Stimulated activated memory B cell treated with anti-CD40 and anti-IgM and Interleukin-4, amounts not matched to agents 10 μg/mL and 1 μg/mL and 100 μg/mL, for 72 hours (primary cell): ENCODE measurements around the gene GEMIN7.

Experiments used
- ATAC-seq: fragments of 150-1000 bp; cut with Tn5 transposase; 2 replicates; pipeline ENCODE4 v1.10.0; 2021
- H3K27ac Mint-ChIP-seq: one replicate; pipeline ENCODE4 v1.8.0; 2022; ENCODE audit warnings: mild to moderate bottlenecking, mixed read lengths
- H3K27me3 Mint-ChIP-seq: one replicate; pipeline ENCODE4 v1.8.0; 2022; ENCODE audit warnings: mixed read lengths
- H3K36me3 Mint-ChIP-seq: one replicate; pipeline ENCODE4 v1.8.0; 2022; ENCODE audit warnings: mixed read lengths
- H3K4me1 Mint-ChIP-seq: one replicate; pipeline ENCODE4 v1.8.0; 2022; ENCODE audit warnings: mixed read lengths
- H3K4me3 Mint-ChIP-seq: one replicate; pipeline ENCODE4 v1.8.0; 2022; ENCODE audit warnings: mild to moderate bottlenecking, moderate library complexity, mixed read lengths
- H3K9me3 Mint-ChIP-seq: one replicate; pipeline ENCODE4 v1.8.0; 2022; ENCODE audit warnings: mixed read lengths

GEMIN7 gene

GRCh38 chr19:45119582-45119981 lies 40.5 kb downstream of the GEMIN7 start:
- Mint-ChIP-seq H3K27me3 (no peaks in the 10 kb centered on the region), H3K4me3 (no peak overlapping the region), H3K36me3 (no peaks in the 10 kb centered on the region), H3K27ac (peak overlapping the region; percentile 83), H3K9me3 (no peaks in the 10 kb centered on the region), H3K4me1 (peaks cover 78% of the 10 kb centered on the region)
- ATAC-seq: no peak

- Mint-ChIP-seq H3K27ac (peak overlapping the region; percentile 31), H3K9me3 (no peaks in the 10 kb centered on the region), H3K4me1 (peaks cover 82% of the 10 kb centered on the region), H3K4me3 (no peak overlapping the region), H3K36me3 (no peaks in the 10 kb centered on the region), H3K27me3 (no peaks in the 10 kb centered on the region)
- no peak for ATAC-seq
Measured at GRCh38 chr19:45121827-45122345, 42.8 kb downstream of the GEMIN7 start.

GRCh38 chr19:45122832-45123231 lies 43.8 kb downstream of the GEMIN7 start:
- no peak overlapping the region for H3K27ac Mint-ChIP-seq
- H3K4me3 Mint-ChIP-seq: no peak overlapping the region

GRCh38 chr19:45123440-45123850 lies 44.4 kb downstream of the GEMIN7 start:
- H3K36me3 Mint-ChIP-seq: no peaks in the 10 kb centered on the region
- H3K4me1 Mint-ChIP-seq: peaks cover 67% of the 10 kb centered on the region
- ATAC-seq: no peak
- no peaks in the 10 kb centered on the region for H3K27me3 Mint-ChIP-seq
- H3K4me3 Mint-ChIP-seq: no peak overlapping the region
- H3K27ac Mint-ChIP-seq: no peak overlapping the region
- no peaks in the 10 kb centered on the region for H3K9me3 Mint-ChIP-seq

More at GRCh38 chr19:45122832-45123231, 43.8 kb downstream of the GEMIN7 start:
- no peak for ATAC-seq
- H3K36me3 Mint-ChIP-seq: no peaks in the 10 kb centered on the region
- H3K4me1 Mint-ChIP-seq: peaks cover 73% of the 10 kb centered on the region
- no peaks in the 10 kb centered on the region for H3K27me3 Mint-ChIP-seq
- no peaks in the 10 kb centered on the region for H3K9me3 Mint-ChIP-seq

- H3K4me1 Mint-ChIP-seq: peaks cover 61% of the 10 kb centered on the region
- H3K4me3 Mint-ChIP-seq: no peak overlapping the region
- no peaks in the 10 kb centered on the region for H3K36me3 Mint-ChIP-seq
- no peaks in the 10 kb centered on the region for H3K9me3 Mint-ChIP-seq
- no peak overlapping the region for H3K27ac Mint-ChIP-seq
- ATAC-seq: no peak
- H3K27me3 Mint-ChIP-seq: no peaks in the 10 kb centered on the region
Measured at GRCh38 chr19:45124021-45124420, 45.0 kb downstream of the GEMIN7 start.

GRCh38 chr19:45125360-45125759 lies 46.3 kb downstream of the GEMIN7 start:
- H3K4me1 Mint-ChIP-seq: peaks cover 51% of the 10 kb centered on the region
- no peaks in the 10 kb centered on the region for H3K9me3 Mint-ChIP-seq
- no peaks in the 10 kb centered on the region for H3K36me3 Mint-ChIP-seq
- ATAC-seq: no peak
- H3K27ac Mint-ChIP-seq: no peak overlapping the region
- no peak overlapping the region for H3K4me3 Mint-ChIP-seq
- H3K27me3 Mint-ChIP-seq: no peaks in the 10 kb centered on the region

- H3K9me3 Mint-ChIP-seq: no peaks in the 10 kb centered on the region
- no peaks in the 10 kb centered on the region for H3K36me3 Mint-ChIP-seq
- peaks cover 51% of the 10 kb centered on the region for H3K4me1 Mint-ChIP-seq
- no peaks in the 10 kb centered on the region for H3K27me3 Mint-ChIP-seq
- no peak overlapping the region for H3K4me3 Mint-ChIP-seq
- H3K27ac Mint-ChIP-seq: no peak overlapping the region
- ATAC-seq: peak; percentile 84
Measured at GRCh38 chr19:45125975-45126493, 47.0 kb downstream of the GEMIN7 start.

- H3K36me3 Mint-ChIP-seq: no peaks in the 10 kb centered on the region
- H3K4me3 Mint-ChIP-seq: no peak overlapping the region
- peaks cover 49% of the 10 kb centered on the region for H3K4me1 Mint-ChIP-seq
- H3K27ac Mint-ChIP-seq: no peak overlapping the region
- no peaks in the 10 kb centered on the region for H3K9me3 Mint-ChIP-seq
- ATAC-seq: no peak
- H3K27me3 Mint-ChIP-seq: no peaks in the 10 kb centered on the region
Measured at GRCh38 chr19:45126654-45127053, 47.6 kb downstream of the GEMIN7 start.

GRCh38 chr19:45128146-45128545 lies 49.1 kb downstream of the GEMIN7 start:
- ATAC-seq: no peak
- no peaks in the 10 kb centered on the region for H3K36me3 Mint-ChIP-seq
- H3K27me3 Mint-ChIP-seq: no peaks in the 10 kb centered on the region
- peaks cover 38% of the 10 kb centered on the region for H3K4me1 Mint-ChIP-seq
- no peaks in the 10 kb centered on the region for H3K9me3 Mint-ChIP-seq
- no peak overlapping the region for H3K27ac Mint-ChIP-seq
- H3K4me3 Mint-ChIP-seq: no peak overlapping the region

GRCh38 chr19:45128806-45129205 lies 49.7 kb downstream of the GEMIN7 start:
- Mint-ChIP-seq H3K27me3 (no peaks in the 10 kb centered on the region), H3K9me3 (no peaks in the 10 kb centered on the region), H3K27ac (no peak overlapping the region), H3K36me3 (no peaks in the 10 kb centered on the region), H3K4me3 (no peak overlapping the region), H3K4me1 (peaks cover 40% of the 10 kb centered on the region)
- ATAC-seq: no peak

- Mint-ChIP-seq H3K4me1 (peaks cover 42% of the 10 kb centered on the region), H3K9me3 (no peaks in the 10 kb centered on the region), H3K27ac (no peak overlapping the region), H3K36me3 (peaks cover 6% of the 10 kb centered on the region), H3K4me3 (no peak overlapping the region), H3K27me3 (no peaks in the 10 kb centered on the region)
- no peak for ATAC-seq
Measured at GRCh38 chr19:45130236-45130635, 51.2 kb downstream of the GEMIN7 start.

GRCh38 chr19:45130888-45131615 lies 52.0 kb downstream of the GEMIN7 start:
- Mint-ChIP-seq H3K4me1 (peaks cover 39% of the 10 kb centered on the region), H3K36me3 (peaks cover 6% of the 10 kb centered on the region), H3K4me3 (no peak overlapping the region), H3K27ac (peak overlapping the region; percentile 44), H3K27me3 (no peaks in the 10 kb centered on the region), H3K9me3 (no peaks in the 10 kb centered on the region)
- peak; percentile 51 for ATAC-seq

GRCh38 chr19:45133661-45134060 lies 54.6 kb downstream of the GEMIN7 start:
- H3K9me3 Mint-ChIP-seq: no peaks in the 10 kb centered on the region
- no peaks in the 10 kb centered on the region for H3K27me3 Mint-ChIP-seq
- peaks cover 55% of the 10 kb centered on the region for H3K4me1 Mint-ChIP-seq
- peak overlapping the region; percentile 66 for H3K27ac Mint-ChIP-seq
- no peak overlapping the region for H3K4me3 Mint-ChIP-seq
- peaks cover 11% of the 10 kb centered on the region for H3K36me3 Mint-ChIP-seq
- no peak for ATAC-seq

- Mint-ChIP-seq H3K27me3 (no peaks in the 10 kb centered on the region), H3K27ac (peak overlapping the region; percentile 84), H3K9me3 (no peaks in the 10 kb centered on the region), H3K4me1 (peaks cover 55% of the 10 kb centered on the region), H3K36me3 (peaks cover 12% of the 10 kb centered on the region), H3K4me3 (no peak overlapping the region)
- ATAC-seq: no peak
Measured at GRCh38 chr19:45135176-45135885, 56.3 kb downstream of the GEMIN7 start.

- peaks cover 46% of the 10 kb centered on the region for H3K4me1 Mint-ChIP-seq
- no peaks in the 10 kb centered on the region for H3K9me3 Mint-ChIP-seq
- no peak for ATAC-seq
- peak overlapping the region; percentile 84 for H3K27ac Mint-ChIP-seq
- no peaks in the 10 kb centered on the region for H3K27me3 Mint-ChIP-seq
- peak overlapping the region; percentile 73 for H3K4me3 Mint-ChIP-seq
- H3K36me3 Mint-ChIP-seq: peaks cover 25% of the 10 kb centered on the region
Measured at GRCh38 chr19:45136507-45137178, 57.6 kb downstream of the GEMIN7 start.
